WTC11 (cell line): ENCODE results near the gene MED23. TPM values are rescaled to one million over a fixed set of nuclear protein-coding genes. Genes with fewer than 3 reads are reported as not detected.

Source experiments
- ATAC-seq: fragments of 200-7000 bp; cut with Tn5 transposase; 2 replicates; pipeline ENCODE4 v1.10.0; 2021; ENCODE audit warnings: mild to moderate bottlenecking, moderate library complexity
- CTCF ChIA-PET: fragments of 300-600 bp; sonication (Branson Sonifier 250); formaldehyde crosslinking; loops from one replicate; lab custom pipeline; 2021; ENCODE audit warnings: antibody characterized with exemption; lab: Charles Lee
- POLR2A ChIA-PET: fragments of 350-600 bp; sonication (Branson Sonifier 250); formaldehyde crosslinking; loops from one replicate; lab custom pipeline; 2021; ENCODE audit warnings: antibody characterized with exemption; lab: Charles Lee
- DNase-seq: peaks from one replicate; pipeline ENCODE4 v3.0.0; 2021; ENCODE audit warnings: low spot score
- H3K27ac Mint-ChIP-seq: 2 replicates; pipeline ENCODE4 v1.8.0; 2021; ENCODE audit warnings: mixed read lengths
- H3K27me3 Mint-ChIP-seq: 2 replicates; pipeline ENCODE4 v1.8.0; 2021; ENCODE audit warnings: low read depth, mild to moderate bottlenecking, moderate library complexity, mixed read lengths
- H3K36me3 Mint-ChIP-seq: 2 replicates; pipeline ENCODE4 v1.8.0; 2021; ENCODE audit warnings: mixed read lengths
- H3K4me1 Mint-ChIP-seq: 2 replicates; pipeline ENCODE4 v1.8.0; 2022; ENCODE audit warnings: mixed read lengths
- H3K4me3 Mint-ChIP-seq: 2 replicates; pipeline ENCODE4 v1.8.0; 2021; ENCODE audit warnings: mild to moderate bottlenecking, moderate library complexity, mixed read lengths
- H3K9me3 Mint-ChIP-seq: 2 replicates; pipeline ENCODE4 v1.8.0; 2021; ENCODE audit warnings: mixed read lengths
- GRHL2 ChIP-seq: fragments of 250-450 bp; sonication (Bioruptor Pico); IDR thresholded peaks from 2 replicates; pipeline ENCODE4 v1.8.0; 2022; ENCODE audit warnings: mild to moderate bottlenecking, moderate library complexity; ENCODE audit not compliant: insufficient replicate concordance, severe bottlenecking
- GTF2I ChIP-seq: fragments of 250-450 bp; sonication (Bioruptor Pico); conservative IDR thresholded peaks from 2 replicates; pipeline ENCODE4 v1.4.0; 2021; ENCODE audit warnings: mild to moderate bottlenecking
- HMGA2 ChIP-seq: fragments of 250-450 bp; sonication (Bioruptor Pico); IDR thresholded peaks from 2 replicates; pipeline ENCODE4 v1.4.0; 2021; ENCODE audit warnings: mild to moderate bottlenecking, moderate library complexity
- MYBL2 ChIP-seq: sonication (generic); formaldehyde crosslinking; IDR thresholded peaks from 2 replicates; pipeline ENCODE4 v1.8.1; 2023; ENCODE audit warnings: mild to moderate bottlenecking, moderate library complexity, missing genetic modification reagents
- NFYB ChIP-seq: sonication (generic); formaldehyde crosslinking; conservative IDR thresholded peaks from 2 replicates; pipeline ENCODE4 v1.8.0; 2022; ENCODE audit warnings: low read depth, missing genetic modification reagents
- NR1H2 ChIP-seq: sonication (generic); formaldehyde crosslinking; IDR thresholded peaks from 2 replicates; pipeline ENCODE4 v1.9.0; 2021; ENCODE audit warnings: mild to moderate bottlenecking, moderate library complexity, missing genetic modification reagents
- TP53 ChIP-seq: sonication (generic); formaldehyde crosslinking; IDR thresholded peaks from 2 replicates; pipeline ENCODE4 v1.8.1; 2023; ENCODE audit warnings: mild to moderate bottlenecking, missing genetic modification reagents
- ZNF232 ChIP-seq: sonication (generic); formaldehyde crosslinking; IDR thresholded peaks from 2 replicates; pipeline ENCODE4 v1.8.0; 2022; ENCODE audit warnings: mild to moderate bottlenecking, missing genetic modification reagents
- ZNF263 ChIP-seq: sonication (generic); formaldehyde crosslinking; IDR thresholded peaks from 2 replicates; pipeline ENCODE4 v1.8.1; 2022; ENCODE audit warnings: low read depth, mild to moderate bottlenecking, moderate library complexity, missing genetic modification reagents
- total RNA-seq: library from RNA; stranded (reverse); gene quantifications from 3 replicates; pipeline ENCODE4 v1.2.3, GENCODE V29; 2021
- TF ChIP-seq, protein P1 (sequence below): sonication (generic); formaldehyde crosslinking; IDR thresholded peaks from 2 replicates; pipeline ENCODE4 v1.8.0; 2022; ENCODE audit warnings: mild to moderate bottlenecking, missing genetic modification reagents
- TF ChIP-seq, protein P2 (sequence below): sonication (generic); formaldehyde crosslinking; IDR thresholded peaks from 2 replicates; pipeline ENCODE4 v1.8.1; 2022; ENCODE audit warnings: low read depth, missing genetic modification reagents, borderline replicate concordance
- TF ChIP-seq, protein P3 (sequence below): sonication (generic); formaldehyde crosslinking; IDR thresholded peaks from 2 replicates; pipeline ENCODE4 v1.8.1; 2022; ENCODE audit warnings: low read depth, mild to moderate bottlenecking, moderate library complexity, missing genetic modification reagents, borderline replicate concordance
- TF ChIP-seq, protein P4 (sequence below): sonication (generic); formaldehyde crosslinking; IDR thresholded peaks from 2 replicates; pipeline ENCODE4 v1.8.1; 2023; ENCODE audit warnings: mild to moderate bottlenecking, missing genetic modification reagents, moderate library complexity
- TF ChIP-seq, protein P5 (sequence below): sonication (generic); formaldehyde crosslinking; IDR thresholded peaks from 2 replicates; pipeline ENCODE4 v1.8.1; 2022; ENCODE audit warnings: mild to moderate bottlenecking, moderate library complexity, missing genetic modification reagents
- TF ChIP-seq, protein P6 (sequence below): sonication (generic); formaldehyde crosslinking; IDR thresholded peaks from 2 replicates; pipeline ENCODE4 v1.8.1; 2022; ENCODE audit warnings: mild to moderate bottlenecking, missing genetic modification reagents, moderate library complexity, borderline replicate concordance
- TF ChIP-seq, protein P7 (sequence below): sonication (generic); formaldehyde crosslinking; IDR thresholded peaks from 2 replicates; pipeline ENCODE4 v1.8.1; 2023; ENCODE audit warnings: mild to moderate bottlenecking, missing genetic modification reagents
- TF ChIP-seq, protein P8 (sequence below): fragments of 250-450 bp; sonication (Bioruptor Pico); IDR thresholded peaks from 2 replicates; pipeline ENCODE4 v1.9.0; 2021; ENCODE audit warnings: moderate library complexity, mild to moderate bottlenecking, inconsistent platforms, borderline replicate concordance
- TF ChIP-seq, protein P9 (sequence below): sonication (generic); formaldehyde crosslinking; IDR thresholded peaks from 2 replicates; pipeline ENCODE4 v1.8.1; 2023; ENCODE audit warnings: mild to moderate bottlenecking, moderate library complexity, missing genetic modification reagents
- TF ChIP-seq, protein P10 (sequence below): sonication (generic); formaldehyde crosslinking; IDR thresholded peaks from 2 replicates; pipeline ENCODE4 v1.8.1; 2023; ENCODE audit warnings: mild to moderate bottlenecking, missing genetic modification reagents
- TF ChIP-seq, protein P11 (sequence below): fragments of 250-450 bp; sonication (Bioruptor Pico); IDR thresholded peaks from 2 replicates; pipeline ENCODE4 v1.9.0; 2021; ENCODE audit warnings: mild to moderate bottlenecking

The MED23 gene
- total RNA-seq, 1 experiment from 2014 or later, result 19.0 TPM

DNA sequence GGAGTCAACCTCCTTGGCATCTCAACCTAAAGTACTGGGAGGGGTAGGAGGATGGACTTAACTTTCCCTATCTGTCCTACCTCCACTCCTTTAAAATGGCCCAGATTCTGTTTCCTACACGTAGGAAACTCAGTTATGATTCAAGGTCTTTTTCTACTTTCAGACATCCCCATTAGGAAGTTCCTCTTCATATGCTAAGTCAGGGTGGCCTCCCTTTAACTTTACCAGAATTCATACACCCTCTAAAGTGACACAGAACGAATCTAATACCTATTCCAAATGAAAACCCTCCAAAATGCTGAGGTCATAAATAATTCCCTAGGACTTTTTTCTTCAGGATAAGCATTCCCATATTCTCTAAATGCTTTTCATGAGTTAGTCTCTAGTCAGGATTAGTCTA, 39.4 kb downstream of the MED23 start:
- no peak overlapping the region for H3K27ac Mint-ChIP-seq
- H3K36me3 Mint-ChIP-seq, result peaks cover 40% of the 10 kb centered on the region
- H3K4me1 Mint-ChIP-seq, result no peaks in the 10 kb centered on the region
- POLR2A ChIA-PET, result no interaction called here
- CTCF ChIA-PET, result no interaction called here
- no peaks in the 10 kb centered on the region for H3K9me3 Mint-ChIP-seq
- ATAC-seq, result no peak
- H3K27me3 Mint-ChIP-seq, result no peaks in the 10 kb centered on the region
- no peak overlapping the region for H3K4me3 Mint-ChIP-seq
- TF ChIP-seq HMGA2 (CRISPR knock-in tag) (no peak), ZNF232 (CRISPR knock-in tag) (no peak), NR1H2 (no peak), GRHL2 (CRISPR knock-in tag) (no peak), NFYB (CRISPR knock-in tag) (no peak)
- TF ChIP-seq, protein P1, sequence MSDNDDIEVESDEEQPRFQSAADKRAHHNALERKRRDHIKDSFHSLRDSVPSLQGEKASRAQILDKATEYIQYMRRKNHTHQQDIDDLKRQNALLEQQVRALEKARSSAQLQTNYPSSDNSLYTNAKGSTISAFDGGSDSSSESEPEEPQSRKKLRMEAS (CRISPR knock-in tag), result no peak
- TF ChIP-seq, protein P2, sequence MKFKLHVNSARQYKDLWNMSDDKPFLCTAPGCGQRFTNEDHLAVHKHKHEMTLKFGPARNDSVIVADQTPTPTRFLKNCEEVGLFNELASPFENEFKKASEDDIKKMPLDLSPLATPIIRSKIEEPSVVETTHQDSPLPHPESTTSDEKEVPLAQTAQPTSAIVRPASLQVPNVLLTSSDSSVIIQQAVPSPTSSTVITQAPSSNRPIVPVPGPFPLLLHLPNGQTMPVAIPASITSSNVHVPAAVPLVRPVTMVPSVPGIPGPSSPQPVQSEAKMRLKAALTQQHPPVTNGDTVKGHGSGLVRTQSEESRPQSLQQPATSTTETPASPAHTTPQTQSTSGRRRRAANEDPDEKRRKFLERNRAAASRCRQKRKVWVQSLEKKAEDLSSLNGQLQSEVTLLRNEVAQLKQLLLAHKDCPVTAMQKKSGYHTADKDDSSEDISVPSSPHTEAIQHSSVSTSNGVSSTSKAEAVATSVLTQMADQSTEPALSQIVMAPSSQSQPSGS (CRISPR knock-in tag), result no peak
- TF ChIP-seq, protein P3, sequence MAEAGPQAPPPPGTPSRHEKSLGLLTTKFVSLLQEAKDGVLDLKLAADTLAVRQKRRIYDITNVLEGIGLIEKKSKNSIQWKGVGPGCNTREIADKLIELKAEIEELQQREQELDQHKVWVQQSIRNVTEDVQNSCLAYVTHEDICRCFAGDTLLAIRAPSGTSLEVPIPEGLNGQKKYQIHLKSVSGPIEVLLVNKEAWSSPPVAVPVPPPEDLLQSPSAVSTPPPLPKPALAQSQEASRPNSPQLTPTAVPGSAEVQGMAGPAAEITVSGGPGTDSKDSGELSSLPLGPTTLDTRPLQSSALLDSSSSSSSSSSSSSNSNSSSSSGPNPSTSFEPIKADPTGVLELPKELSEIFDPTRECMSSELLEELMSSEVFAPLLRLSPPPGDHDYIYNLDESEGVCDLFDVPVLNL (CRISPR knock-in tag), result no peak
- TF ChIP-seq, protein P4, sequence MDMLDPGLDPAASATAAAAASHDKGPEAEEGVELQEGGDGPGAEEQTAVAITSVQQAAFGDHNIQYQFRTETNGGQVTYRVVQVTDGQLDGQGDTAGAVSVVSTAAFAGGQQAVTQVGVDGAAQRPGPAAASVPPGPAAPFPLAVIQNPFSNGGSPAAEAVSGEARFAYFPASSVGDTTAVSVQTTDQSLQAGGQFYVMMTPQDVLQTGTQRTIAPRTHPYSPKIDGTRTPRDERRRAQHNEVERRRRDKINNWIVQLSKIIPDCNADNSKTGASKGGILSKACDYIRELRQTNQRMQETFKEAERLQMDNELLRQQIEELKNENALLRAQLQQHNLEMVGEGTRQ (CRISPR knock-in tag), result no peak
- TF ChIP-seq, protein P5, sequence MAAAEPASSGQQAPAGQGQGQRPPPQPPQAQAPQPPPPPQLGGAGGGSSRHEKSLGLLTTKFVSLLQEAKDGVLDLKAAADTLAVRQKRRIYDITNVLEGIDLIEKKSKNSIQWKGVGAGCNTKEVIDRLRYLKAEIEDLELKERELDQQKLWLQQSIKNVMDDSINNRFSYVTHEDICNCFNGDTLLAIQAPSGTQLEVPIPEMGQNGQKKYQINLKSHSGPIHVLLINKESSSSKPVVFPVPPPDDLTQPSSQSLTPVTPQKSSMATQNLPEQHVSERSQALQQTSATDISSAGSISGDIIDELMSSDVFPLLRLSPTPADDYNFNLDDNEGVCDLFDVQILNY, result no peak
- TF ChIP-seq, protein P6, sequence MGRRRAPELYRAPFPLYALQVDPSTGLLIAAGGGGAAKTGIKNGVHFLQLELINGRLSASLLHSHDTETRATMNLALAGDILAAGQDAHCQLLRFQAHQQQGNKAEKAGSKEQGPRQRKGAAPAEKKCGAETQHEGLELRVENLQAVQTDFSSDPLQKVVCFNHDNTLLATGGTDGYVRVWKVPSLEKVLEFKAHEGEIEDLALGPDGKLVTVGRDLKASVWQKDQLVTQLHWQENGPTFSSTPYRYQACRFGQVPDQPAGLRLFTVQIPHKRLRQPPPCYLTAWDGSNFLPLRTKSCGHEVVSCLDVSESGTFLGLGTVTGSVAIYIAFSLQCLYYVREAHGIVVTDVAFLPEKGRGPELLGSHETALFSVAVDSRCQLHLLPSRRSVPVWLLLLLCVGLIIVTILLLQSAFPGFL (CRISPR knock-in tag), result no peak
- TF ChIP-seq, protein P7, sequence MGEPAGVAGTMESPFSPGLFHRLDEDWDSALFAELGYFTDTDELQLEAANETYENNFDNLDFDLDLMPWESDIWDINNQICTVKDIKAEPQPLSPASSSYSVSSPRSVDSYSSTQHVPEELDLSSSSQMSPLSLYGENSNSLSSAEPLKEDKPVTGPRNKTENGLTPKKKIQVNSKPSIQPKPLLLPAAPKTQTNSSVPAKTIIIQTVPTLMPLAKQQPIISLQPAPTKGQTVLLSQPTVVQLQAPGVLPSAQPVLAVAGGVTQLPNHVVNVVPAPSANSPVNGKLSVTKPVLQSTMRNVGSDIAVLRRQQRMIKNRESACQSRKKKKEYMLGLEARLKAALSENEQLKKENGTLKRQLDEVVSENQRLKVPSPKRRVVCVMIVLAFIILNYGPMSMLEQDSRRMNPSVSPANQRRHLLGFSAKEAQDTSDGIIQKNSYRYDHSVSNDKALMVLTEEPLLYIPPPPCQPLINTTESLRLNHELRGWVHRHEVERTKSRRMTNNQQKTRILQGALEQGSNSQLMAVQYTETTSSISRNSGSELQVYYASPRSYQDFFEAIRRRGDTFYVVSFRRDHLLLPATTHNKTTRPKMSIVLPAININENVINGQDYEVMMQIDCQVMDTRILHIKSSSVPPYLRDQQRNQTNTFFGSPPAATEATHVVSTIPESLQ (CRISPR knock-in tag), result no peak
- TF ChIP-seq, all 79 proteins: peak for 0
- no peak for DNase-seq

DNA sequence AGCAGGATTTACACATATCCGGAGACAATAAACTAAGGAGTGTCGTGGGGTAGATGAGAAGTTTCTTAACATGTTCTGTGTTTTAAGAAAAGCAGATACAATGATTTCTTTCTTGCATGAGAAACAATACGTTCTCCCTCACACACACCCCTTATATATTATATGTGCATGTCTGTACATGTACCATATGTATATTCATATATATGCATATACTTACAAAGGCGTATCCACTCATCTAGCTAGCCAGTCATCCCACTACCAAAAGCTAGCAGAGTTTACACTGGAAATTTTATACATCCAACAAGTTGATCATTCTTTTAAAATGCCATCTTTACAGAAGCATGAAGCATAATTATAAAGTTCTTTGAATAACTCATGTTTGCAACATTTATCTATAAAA, 40.1 kb downstream of the MED23 start:
- DNase-seq (no peak), ATAC-seq (no peak)
- Mint-ChIP-seq H3K27ac (peak overlapping the region; percentile 22; the same call in 1 of the 2 replicates), H3K36me3 (peaks cover 38% of the 10 kb centered on the region), H3K4me3 (no peak overlapping the region), H3K9me3 (no peaks in the 10 kb centered on the region), H3K4me1 (no peaks in the 10 kb centered on the region), H3K27me3 (no peaks in the 10 kb centered on the region)
- ChIA-PET CTCF (no interaction called here), POLR2A (no interaction called here)
- TF ChIP-seq, protein P8, sequence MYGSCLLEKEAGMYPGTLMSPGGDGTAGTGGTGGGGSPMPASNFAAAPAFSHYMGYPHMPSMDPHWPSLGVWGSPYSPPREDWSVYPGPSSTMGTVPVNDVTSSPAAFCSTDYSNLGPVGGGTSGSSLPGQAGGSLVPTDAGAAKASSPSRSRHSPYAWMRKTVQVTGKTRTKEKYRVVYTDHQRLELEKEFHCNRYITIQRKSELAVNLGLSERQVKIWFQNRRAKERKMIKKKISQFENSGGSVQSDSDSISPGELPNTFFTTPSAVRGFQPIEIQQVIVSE (CRISPR knock-in tag), result no peak
- TF ChIP-seq TP53 (CRISPR knock-in tag) (no peak), MYBL2 (CRISPR knock-in tag) (no peak), GTF2I (CRISPR knock-in tag) (no peak), ZNF263 (CRISPR knock-in tag) (no peak)
- TF ChIP-seq, protein P9, sequence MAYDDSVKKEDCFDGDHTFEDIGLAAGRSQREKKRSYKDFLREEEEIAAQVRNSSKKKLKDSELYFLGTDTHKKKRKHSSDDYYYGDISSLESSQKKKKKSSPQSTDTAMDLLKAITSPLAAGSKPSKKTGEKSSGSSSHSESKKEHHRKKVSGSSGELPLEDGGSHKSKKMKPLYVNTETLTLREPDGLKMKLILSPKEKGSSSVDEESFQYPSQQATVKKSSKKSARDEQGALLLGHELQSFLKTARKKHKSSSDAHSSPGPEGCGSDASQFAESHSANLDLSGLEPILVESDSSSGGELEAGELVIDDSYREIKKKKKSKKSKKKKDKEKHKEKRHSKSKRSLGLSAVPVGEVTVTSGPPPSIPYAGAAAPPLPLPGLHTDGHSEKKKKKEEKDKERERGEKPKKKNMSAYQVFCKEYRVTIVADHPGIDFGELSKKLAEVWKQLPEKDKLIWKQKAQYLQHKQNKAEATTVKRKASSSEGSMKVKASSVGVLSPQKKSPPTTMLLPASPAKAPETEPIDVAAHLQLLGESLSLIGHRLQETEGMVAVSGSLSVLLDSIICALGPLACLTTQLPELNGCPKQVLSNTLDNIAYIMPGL (CRISPR knock-in tag), result no peak
- TF ChIP-seq, protein P10, sequence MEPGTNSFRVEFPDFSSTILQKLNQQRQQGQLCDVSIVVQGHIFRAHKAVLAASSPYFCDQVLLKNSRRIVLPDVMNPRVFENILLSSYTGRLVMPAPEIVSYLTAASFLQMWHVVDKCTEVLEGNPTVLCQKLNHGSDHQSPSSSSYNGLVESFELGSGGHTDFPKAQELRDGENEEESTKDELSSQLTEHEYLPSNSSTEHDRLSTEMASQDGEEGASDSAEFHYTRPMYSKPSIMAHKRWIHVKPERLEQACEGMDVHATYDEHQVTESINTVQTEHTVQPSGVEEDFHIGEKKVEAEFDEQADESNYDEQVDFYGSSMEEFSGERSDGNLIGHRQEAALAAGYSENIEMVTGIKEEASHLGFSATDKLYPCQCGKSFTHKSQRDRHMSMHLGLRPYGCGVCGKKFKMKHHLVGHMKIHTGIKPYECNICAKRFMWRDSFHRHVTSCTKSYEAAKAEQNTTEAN (CRISPR knock-in tag), result no peak
- TF ChIP-seq, protein P11, sequence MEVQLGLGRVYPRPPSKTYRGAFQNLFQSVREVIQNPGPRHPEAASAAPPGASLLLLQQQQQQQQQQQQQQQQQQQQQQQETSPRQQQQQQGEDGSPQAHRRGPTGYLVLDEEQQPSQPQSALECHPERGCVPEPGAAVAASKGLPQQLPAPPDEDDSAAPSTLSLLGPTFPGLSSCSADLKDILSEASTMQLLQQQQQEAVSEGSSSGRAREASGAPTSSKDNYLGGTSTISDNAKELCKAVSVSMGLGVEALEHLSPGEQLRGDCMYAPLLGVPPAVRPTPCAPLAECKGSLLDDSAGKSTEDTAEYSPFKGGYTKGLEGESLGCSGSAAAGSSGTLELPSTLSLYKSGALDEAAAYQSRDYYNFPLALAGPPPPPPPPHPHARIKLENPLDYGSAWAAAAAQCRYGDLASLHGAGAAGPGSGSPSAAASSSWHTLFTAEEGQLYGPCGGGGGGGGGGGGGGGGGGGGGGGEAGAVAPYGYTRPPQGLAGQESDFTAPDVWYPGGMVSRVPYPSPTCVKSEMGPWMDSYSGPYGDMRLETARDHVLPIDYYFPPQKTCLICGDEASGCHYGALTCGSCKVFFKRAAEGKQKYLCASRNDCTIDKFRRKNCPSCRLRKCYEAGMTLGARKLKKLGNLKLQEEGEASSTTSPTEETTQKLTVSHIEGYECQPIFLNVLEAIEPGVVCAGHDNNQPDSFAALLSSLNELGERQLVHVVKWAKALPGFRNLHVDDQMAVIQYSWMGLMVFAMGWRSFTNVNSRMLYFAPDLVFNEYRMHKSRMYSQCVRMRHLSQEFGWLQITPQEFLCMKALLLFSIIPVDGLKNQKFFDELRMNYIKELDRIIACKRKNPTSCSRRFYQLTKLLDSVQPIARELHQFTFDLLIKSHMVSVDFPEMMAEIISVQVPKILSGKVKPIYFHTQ (CRISPR knock-in tag), result no peak
